Esophagus mucosa (tissue), 1 donor: ENCODE measurements around the gene LINGO4. TPM values are rescaled to one million over a fixed set of nuclear protein-coding genes. Genes with fewer than 3 reads are reported as not detected.
"Not testable (repeated sequence)": the region's sequence is repeated elsewhere in the genome, so short reads cannot be mapped to it uniquely, and the experiment has no call there.

ENCODE experiments used
- ATAC-seq: fragments of 200-7000 bp; cut with Tn5 transposase; one replicate; pipeline ENCODE4 v1.9.1; 2020
- total RNA-seq: library from RNA; stranded (reverse); gene quantifications from one replicate; pipeline ENCODE4 v1.2.4, GENCODE V29; 2023
- donor health status: DM: yes; HTN: yes; CAD: no.

The LINGO4 gene
- total RNA-seq, 1 donor from 2014 or later, result not detected

- ATAC-seq, result no peak
Observed at GRCh38 chr1:151813271-151813977, 8.2 kb upstream of the LINGO4 start.

DNA sequence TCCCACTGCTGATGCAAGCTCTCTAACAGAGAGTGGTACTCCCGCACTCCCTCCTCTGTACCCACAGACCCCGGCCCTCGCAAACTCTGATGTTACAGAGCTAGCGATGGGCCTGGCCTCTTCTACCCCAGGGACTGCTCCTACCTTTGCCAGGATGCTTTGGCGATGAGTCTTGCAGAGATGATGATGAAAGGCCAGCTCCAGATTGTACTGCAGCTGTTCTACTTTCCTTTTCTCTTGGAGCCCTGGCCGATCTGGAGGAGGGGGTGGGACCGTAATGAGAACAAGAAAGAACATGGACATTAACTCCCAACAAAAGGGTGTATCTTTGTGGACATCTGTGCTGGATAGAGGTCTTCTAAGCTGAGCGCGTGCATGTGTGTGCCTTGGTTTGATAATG is 6.0 kb upstream of the LINGO4 start:
- no peak for ATAC-seq

- no peak for ATAC-seq
Observed at GRCh38 chr1:151809985-151810556, 4.9 kb upstream of the LINGO4 start.

DNA sequence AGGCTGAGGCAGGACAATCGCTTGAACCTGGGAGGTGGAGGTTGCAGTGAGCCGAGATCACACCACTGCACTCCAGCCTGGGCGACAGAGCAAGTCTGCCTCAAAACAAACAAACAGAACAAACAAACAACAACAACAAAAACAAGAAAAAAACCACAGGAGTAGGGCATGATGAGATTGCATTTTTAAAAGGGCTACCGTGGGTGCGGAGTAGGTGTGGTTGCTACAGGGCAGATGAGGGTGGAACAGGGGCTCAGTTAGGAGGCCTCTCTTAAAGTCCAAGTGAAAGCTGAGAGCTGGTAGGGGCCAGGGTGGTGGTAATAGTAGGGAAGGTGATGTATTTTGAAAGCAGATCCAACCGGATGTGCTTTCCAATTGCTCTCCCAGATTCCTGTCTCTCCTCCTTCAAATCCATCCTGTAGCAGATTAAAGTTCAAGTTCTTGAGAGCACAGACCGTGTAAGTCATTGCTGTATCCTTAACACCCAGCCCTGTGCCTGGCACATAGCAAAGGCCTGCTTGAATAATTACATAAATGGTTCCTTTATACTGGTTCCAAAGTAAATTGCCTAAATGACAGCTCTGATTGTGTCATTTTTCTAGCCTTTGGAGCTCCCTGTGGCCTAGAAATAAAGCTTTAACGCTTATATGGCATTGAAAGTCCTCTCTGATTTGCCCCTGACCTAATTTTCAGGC is 4.2 kb upstream of the LINGO4 start:
- ATAC-seq, result no peak

DNA sequence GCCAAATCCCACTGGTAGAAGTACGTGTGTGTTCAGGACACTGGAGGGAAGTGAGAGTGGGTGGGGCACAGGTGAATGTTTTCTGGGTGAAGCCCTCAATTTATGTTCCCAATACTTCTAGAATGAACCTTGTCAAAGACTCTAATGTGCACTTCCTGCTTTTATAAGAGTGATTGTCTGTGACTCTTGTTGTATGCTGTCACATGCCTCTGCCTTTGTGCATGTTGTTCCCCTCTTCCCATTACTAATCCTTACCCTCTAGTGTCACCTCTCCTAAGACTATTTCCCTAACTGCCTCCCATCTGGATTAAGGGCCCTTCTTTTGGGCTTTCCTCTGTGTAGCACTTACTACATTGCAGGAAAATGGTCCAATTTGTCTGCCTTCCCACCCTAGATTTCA is 2.5 kb upstream of the LINGO4 start:
- ATAC-seq, result no peak

GRCh38 chr1:151807131-151807530 is 1.9 kb upstream of the LINGO4 start:
- ATAC-seq, result no peak

DNA sequence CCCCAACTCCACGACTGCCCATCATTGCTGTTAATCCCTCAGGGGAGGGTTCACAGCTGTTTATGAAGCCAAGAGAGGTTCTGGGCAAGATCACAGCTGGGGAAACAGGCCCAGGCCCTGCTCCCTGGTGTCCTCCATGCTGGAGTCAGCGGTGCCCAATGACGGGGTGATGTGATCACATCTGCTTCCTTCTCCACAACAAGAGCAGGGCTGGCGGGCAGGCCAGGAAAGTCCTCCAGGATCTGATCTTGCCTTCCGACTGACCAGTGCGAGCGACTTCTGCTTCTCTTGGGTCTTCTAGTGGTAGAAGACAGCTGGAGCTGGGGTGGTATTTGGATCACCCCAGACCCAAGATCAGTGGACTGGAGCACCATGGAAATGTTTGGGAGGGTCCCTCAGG is 951 bp upstream of the LINGO4 start:
- no peak for ATAC-seq

DNA sequence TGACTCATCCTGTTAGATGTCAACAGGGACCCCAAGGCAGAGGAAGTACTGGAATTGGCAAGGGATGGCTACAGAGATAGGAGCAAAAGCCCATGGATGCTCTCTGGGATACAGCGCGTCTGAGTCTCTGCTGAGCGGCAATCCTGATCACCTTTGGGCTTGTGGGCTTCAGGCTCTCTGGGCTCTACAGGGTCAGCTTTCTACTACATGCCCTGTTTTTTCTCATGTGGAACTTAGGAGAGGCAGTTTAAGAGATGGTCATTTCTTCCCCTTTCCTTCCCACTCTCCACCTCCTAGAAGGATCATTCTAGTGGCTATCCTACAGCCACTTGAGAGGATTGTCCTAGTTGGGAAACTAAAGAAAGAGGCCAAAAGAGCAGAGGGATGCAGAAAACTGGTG is 1.3 kb downstream of the LINGO4 start:
- no peak for ATAC-seq

GRCh38 chr1:151803164-151803563 is 2.1 kb downstream of the LINGO4 start:
- ATAC-seq, result peak; percentile 9

DNA sequence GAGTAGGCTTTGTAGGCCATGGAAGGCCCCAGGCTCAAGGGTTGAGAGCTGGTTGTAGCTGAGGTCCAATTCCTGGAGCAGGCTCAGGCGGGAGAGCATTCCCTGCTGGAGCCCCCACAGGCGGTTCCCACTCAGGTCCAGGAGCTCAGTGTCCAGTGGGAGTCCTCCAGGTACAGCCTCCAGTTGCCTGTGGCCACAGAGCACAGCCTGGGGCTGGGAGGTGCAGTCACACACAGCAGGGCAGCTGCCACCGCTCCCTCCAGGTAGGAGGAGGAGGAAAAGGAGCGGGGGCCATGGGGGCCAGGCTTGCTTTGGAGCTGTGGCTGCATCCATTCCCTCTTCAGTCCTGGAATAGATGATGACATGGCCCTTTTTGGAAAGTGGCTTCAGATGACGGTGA is 2.8 kb downstream of the LINGO4 start:
- no peak for ATAC-seq

GRCh38 chr1:151801846-151802245 is 3.4 kb downstream of the LINGO4 start:
- ATAC-seq, result no peak

GRCh38 chr1:151801310-151801820 is 3.9 kb downstream of the LINGO4 start:
- ATAC-seq, result no peak

DNA sequence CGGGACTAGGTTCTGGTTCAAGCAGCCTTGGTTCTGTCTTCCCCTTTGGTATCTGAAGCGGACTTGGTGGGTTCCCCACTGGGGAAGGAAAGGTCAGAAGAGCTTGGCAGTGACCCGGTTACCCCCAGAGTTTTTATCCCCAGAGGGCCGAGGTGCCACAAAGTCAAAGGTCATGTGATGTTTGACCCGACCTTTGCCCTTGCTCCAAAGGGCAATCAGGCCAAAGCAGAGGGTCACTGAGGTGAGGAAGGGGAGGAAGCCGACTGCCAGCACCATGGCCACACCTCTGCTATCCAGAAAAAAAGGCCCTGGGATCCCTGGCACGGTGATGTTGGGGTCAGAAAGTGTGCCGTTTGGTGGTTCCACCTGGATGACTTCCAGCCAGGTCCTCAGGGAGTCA is 4.4 kb downstream of the LINGO4 start:
- ATAC-seq, result no peak

DNA sequence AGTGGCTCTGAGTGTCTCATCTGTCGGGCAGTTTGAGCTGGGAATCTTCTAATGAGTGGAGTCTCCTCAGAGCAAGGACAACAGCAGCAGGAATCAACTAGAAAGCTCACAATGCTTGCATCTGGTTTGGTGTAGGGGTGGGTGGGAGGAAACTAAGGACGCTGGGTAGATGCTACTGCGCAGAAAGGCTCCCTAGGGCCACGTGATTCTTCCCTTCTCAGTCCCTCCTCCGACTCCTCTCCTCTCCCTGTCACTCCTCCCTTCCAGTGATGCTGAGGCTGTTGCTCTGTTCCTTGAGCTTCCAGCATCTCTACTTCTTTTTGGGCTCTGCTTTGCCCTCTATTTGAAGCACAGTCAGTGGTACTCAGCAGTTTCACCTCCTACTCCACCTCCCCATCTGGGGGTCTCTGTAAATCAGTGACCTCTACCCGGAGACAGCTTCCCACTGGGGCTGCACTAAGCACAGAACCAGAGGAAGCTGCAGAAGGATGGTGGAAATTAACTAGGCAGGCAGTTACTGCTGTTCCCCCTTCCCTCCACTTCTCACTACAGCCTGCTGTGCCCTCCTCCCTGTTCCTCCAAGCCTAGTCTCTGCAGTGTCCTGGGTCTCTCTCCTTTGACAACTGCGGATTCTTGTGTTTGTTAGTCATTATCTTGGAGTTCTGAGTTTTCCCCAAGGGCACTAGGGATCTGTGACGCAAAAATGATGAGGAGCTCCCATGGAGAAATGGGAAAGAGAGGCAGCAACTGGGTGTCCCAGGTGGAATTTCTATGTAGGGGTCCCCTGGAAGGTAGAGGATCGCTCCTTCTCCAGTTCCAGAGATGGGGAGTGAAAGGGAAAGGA is 5.8 kb downstream of the LINGO4 start:
- no peak for ATAC-seq

- ATAC-seq, result no peak
Observed at GRCh38 chr1:151798571-151798970, 6.6 kb downstream of the LINGO4 start.

DNA sequence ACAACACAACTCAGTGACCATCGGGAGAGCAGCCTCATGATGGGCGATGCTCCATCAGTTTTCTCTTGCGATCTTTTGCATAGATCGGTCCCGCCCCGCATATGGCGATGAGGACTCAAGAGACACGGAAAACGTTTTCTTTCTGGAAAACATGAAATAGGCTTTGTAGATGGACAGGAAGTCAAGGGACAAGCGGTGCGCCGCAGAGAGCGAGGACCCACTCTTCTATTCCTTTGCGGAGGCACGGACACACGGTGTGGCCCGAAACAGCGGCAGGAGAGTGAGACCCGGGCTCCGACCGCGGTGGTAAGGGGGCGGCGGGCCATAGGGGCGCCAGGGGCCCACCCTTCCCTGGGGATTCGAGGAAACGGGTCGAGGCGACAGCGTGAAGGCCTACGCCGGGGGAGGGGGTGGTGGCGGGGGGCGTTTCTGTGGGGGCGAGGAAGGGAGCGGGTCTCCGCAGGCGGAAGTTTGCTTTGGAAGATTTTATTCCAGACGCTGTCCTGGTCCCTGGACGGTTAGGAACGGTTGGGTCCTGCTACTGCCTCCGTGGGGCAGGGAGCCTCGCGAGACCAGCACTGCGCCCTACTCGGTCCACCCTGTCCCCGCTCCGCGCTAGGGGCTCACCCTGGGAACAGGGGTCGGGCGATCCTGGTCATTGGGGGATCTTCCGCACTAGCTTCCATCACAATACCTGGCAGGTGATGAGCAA is 14.1 kb downstream of the LINGO4 start:
- no peak for ATAC-seq

DNA sequence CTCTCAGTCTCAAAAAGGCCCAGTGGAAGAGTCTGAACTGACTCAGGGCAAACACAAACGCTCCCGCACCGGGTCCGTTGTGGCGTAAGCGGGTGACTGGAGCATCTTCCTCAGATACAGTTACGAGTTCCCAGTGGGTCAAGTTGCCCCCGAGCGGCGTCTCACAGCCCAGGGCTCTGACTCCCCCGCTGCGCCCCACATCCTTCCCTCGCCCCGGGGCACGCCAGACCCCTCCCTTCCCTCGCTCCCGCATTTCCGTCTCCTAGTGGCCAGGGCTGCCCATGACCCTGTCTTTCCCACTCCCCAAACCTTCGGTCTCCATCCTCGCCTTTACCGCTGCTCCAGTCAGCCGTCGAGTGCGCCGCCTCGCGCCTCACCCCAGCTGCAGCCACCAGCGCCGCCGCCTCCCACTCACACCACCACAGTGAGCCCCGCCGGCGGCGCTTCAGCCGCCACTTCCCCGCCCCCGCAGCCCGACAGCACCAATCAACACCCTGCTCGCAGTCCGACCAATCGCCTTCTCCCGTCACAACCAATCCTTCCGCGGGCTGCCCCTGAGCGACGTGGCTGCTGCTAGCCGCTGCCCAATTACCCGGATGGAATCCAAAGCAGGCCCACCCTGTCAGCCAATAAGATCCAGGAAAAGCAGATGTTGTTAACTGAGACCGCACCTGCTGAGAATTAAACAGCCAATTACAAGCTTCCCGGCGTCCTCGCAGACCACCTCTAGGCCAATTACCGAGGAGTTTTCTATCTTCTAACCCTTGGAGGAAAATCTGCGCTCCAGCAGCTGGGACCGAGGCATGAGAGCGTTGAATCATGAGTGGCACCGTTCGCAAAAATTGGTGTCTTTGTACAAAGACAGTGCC is 14.9 kb downstream of the LINGO4 start, which contains the start of gene TDRKH:
TSS of gene TDRKH (minus strand) at position 430 of the 869 bp plus-strand sequence. CDS start 7,478 bp downstream, outside the sequence.
- peak; percentile 100 for ATAC-seq

DNA sequence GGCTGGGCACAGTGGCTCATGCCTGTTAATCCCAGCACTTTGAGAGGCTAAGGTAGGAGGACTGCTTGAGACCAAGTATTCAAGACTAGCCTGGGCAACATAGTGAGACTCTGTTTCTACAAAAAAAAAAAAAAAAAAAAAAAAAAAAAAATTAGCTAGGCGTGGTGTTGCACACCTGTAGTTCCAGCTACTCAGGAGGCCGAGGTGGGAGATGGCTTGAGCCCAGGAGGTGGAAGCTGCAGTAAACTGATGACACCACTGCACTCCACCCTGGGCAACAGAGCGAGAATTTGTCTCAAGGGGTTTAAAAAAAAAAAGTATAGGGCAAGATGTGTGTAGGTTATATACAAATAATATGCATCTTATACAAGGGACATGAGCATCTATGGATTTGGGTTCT is 17.5 kb downstream of the LINGO4 start:
- no peak for ATAC-seq

- ATAC-seq, result no peak
Observed at GRCh38 chr1:151783796-151784195, 21.4 kb downstream of the LINGO4 start.

GRCh38 chr1:151782741-151783140 is 22.5 kb downstream of the LINGO4 start:
- ATAC-seq, result peak; percentile 45

DNA sequence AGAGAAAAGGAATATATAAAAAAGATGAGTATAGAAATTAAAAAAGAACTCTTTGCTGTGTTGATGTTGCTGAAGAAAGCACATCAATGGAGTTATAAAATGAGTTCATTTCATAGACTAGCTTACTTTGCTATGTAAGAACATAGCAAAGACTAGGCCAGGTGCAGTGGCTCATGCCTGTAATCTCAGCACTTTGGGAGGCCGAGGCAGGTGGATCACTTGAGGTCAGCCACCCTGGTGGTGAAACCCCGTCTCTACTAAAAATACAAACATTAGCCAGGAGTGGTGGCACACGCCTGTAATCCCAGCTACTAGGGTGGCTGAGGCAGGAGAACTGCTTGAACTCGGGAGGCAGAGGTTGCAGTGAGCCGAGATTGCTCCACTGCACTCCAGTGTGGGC is 23.2 kb downstream of the LINGO4 start:
- ATAC-seq, result not testable (repeated sequence)
